Measurements from ENCODE around the gene ZNF488. TPM values are rescaled to one million over a fixed set of nuclear protein-coding genes. Genes with fewer than 3 reads are reported as not detected.

ZNF488 gene
- total RNA-seq, 1 donor from 2014 or later: not detected

GRCh38 chr10:47357911-47358310 lies 26.2 kb downstream of the ZNF488 start:
- DNase-seq (ENCODE audit: missing footprints): no peak
- intact Hi-C loops (cut with DNase I): no loop called here
- no peak for ATAC-seq

GRCh38 chr10:47357131-47357582 lies 26.9 kb downstream of the ZNF488 start:
- no peak for ATAC-seq
- intact Hi-C loops (cut with DNase I): no loop called here

GRCh38 chr10:47356708-47357107 lies 27.4 kb downstream of the ZNF488 start:
- ATAC-seq: no peak
- intact Hi-C loops (cut with DNase I): no loop called here
- DNase-seq (ENCODE audit: missing footprints): no peak

More at GRCh38 chr10:47357131-47357582, 26.9 kb downstream of the ZNF488 start:
- DNase-seq (ENCODE audit: missing footprints): no peak

GRCh38 chr10:47354900-47355299 lies 29.2 kb downstream of the ZNF488 start:
- DNase-seq (ENCODE audit: missing footprints) (no peak), ATAC-seq (no peak)
- intact Hi-C loops (cut with DNase I): no loop called here

- ATAC-seq: no peak
- DNase-seq (ENCODE audit: missing footprints): no peak
- intact Hi-C loops (cut with DNase I): no loop called here
Observed at GRCh38 chr10:47354165-47354564, 29.9 kb downstream of the ZNF488 start.

- intact Hi-C loops (cut with DNase I): no loop called here
- DNase-seq (ENCODE audit: missing footprints) (no peak), ATAC-seq (no peak)
Observed at GRCh38 chr10:47353351-47353750, 30.7 kb downstream of the ZNF488 start.

GRCh38 chr10:47351899-47352815 lies 31.9 kb downstream of the ZNF488 start:
- ATAC-seq: no peak
- intact Hi-C loops (cut with DNase I): no loop called here
- DNase-seq (ENCODE audit: missing footprints): no peak

- no peak for DNase-seq (ENCODE audit: missing footprints)
- no peak for ATAC-seq
- intact Hi-C loops (cut with DNase I): no loop called here
Observed at GRCh38 chr10:47350671-47351640, 33.1 kb downstream of the ZNF488 start.

GRCh38 chr10:47349941-47350371 lies 34.1 kb downstream of the ZNF488 start:
- no peak for DNase-seq (ENCODE audit: missing footprints)
- intact Hi-C loops (cut with DNase I): no loop called here

GRCh38 chr10:47349516-47349915 lies 34.6 kb downstream of the ZNF488 start:
- intact Hi-C loops (cut with DNase I): no loop called here
- DNase-seq (ENCODE audit: missing footprints) (no peak), ATAC-seq (no peak)

More at GRCh38 chr10:47349941-47350371, 34.1 kb downstream of the ZNF488 start:
- no peak for ATAC-seq

- no peak for DNase-seq (ENCODE audit: missing footprints)
- intact Hi-C loops (cut with DNase I): no loop called here
Observed at GRCh38 chr10:47348661-47349470, 35.2 kb downstream of the ZNF488 start.

GRCh38 chr10:47348138-47348651 lies 35.9 kb downstream of the ZNF488 start, which contains the start of gene RBP3:
Gene RBP3 (plus strand): TSS chr10:47348363. CDS start chr10:47348485, 122 bp downstream.
- intact Hi-C loops (cut with DNase I): no loop called here
- no peak for ATAC-seq
- no peak for DNase-seq (ENCODE audit: missing footprints)

More at GRCh38 chr10:47348661-47349470, 35.2 kb downstream of the ZNF488 start:
- no peak for ATAC-seq

GRCh38 chr10:47347303-47347675 lies 36.8 kb downstream of the ZNF488 start:
- no peak for DNase-seq (ENCODE audit: missing footprints)

GRCh38 chr10:47346581-47347302 lies 37.4 kb downstream of the ZNF488 start:
- intact Hi-C loops (cut with DNase I): no loop called here
- DNase-seq (ENCODE audit: missing footprints) (no peak), ATAC-seq (no peak)

More at GRCh38 chr10:47347303-47347675, 36.8 kb downstream of the ZNF488 start:
- intact Hi-C loops (cut with DNase I): no loop called here
- ATAC-seq: no peak

GRCh38 chr10:47344996-47345870 lies 38.9 kb downstream of the ZNF488 start:
- intact Hi-C loops (cut with DNase I): no loop called here
- no peak for DNase-seq (ENCODE audit: missing footprints)
- no peak for ATAC-seq

- intact Hi-C loops (cut with DNase I): no loop called here
- DNase-seq (ENCODE audit: missing footprints) (no peak), ATAC-seq (peak; percentile 42)
Observed at GRCh38 chr10:47340608-47341170, 43.4 kb downstream of the ZNF488 start.

Data from Right ventricle myocardium inferior (tissue), 1 donor.